ENCODE data around the gene REP15.

- TF ChIP-seq CTCF (IDR thresholded peaks at IDR 0.05; ENCODE audit: low read length) (peak; percentile 53), EZH2 (optimal IDR thresholded peaks at IDR 0.05; ENCODE audit: low read depth, low read length) (no peak), EZH2phosphoT487 (IDR thresholded peaks at IDR 0.05; ENCODE audit: low read length) (no peak)
Observed at GRCh38 chr12:27732281-27732680, 36.0 kb downstream of the REP15 start.

Data from MM.1S (cell line).